HEK293 (cell line): ENCODE results near the gene DCAF6.

Source experiments
- GLIS1 ChIP-seq: fragments of 450-650 bp; formaldehyde crosslinking; IDR thresholded peaks from 2 replicates; pipeline ENCODE4 v1.5.1; 2016; ENCODE audit warnings: missing biosample characterization, missing genetic modification characterization
- MEIS1 ChIP-seq: sonication (generic); formaldehyde crosslinking; IDR thresholded peaks from 2 replicates; pipeline ENCODE4 v1.8.1; 2022; ENCODE audit warnings: missing genetic modification reagents, mild to moderate bottlenecking, borderline replicate concordance
- TRIM28 ChIP-seq: IDR thresholded peaks from 2 replicates; pipeline ENCODE4 v1.6.1; 2011; ENCODE audit warnings: low read length, control low read depth, borderline replicate concordance
- ZNF114 ChIP-seq: fragments of 450-650 bp; formaldehyde crosslinking; IDR thresholded peaks from 2 replicates; pipeline ENCODE4 v1.5.0; 2017; ENCODE audit warnings: missing biosample characterization, missing genetic modification characterization
- ZNF138 ChIP-seq: fragments of 450-650 bp; formaldehyde crosslinking; IDR thresholded peaks from 2 replicates; pipeline ENCODE4 v1.5.1; 2016; ENCODE audit warnings: missing biosample characterization, missing genetic modification characterization, borderline replicate concordance
- ZNF555 ChIP-seq: fragments of 450-650 bp; formaldehyde crosslinking; conservative IDR thresholded peaks from 2 replicates; pipeline ENCODE4 v1.5.1; 2017; ENCODE audit warnings: missing biosample characterization, mild to moderate bottlenecking, missing genetic modification characterization, inconsistent platforms
- ZNF658 ChIP-seq: fragments of 450-650 bp; formaldehyde crosslinking; IDR thresholded peaks from 2 replicates; pipeline ENCODE4; 2016; ENCODE audit warnings: missing biosample characterization, missing genetic modification characterization
- TF ChIP-seq, protein P1 (sequence below): fragments of 450-650 bp; formaldehyde crosslinking; IDR thresholded peaks from 2 replicates; pipeline ENCODE4 v1.5.1; 2016; ENCODE audit warnings: missing biosample characterization, missing genetic modification characterization
- TF ChIP-seq, protein P2 (sequence below): fragments of 450-650 bp; formaldehyde crosslinking; IDR thresholded peaks from 2 replicates; pipeline ENCODE4 v1.5.1; 2016; ENCODE audit warnings: missing biosample characterization, missing genetic modification characterization, borderline replicate concordance

DNA sequence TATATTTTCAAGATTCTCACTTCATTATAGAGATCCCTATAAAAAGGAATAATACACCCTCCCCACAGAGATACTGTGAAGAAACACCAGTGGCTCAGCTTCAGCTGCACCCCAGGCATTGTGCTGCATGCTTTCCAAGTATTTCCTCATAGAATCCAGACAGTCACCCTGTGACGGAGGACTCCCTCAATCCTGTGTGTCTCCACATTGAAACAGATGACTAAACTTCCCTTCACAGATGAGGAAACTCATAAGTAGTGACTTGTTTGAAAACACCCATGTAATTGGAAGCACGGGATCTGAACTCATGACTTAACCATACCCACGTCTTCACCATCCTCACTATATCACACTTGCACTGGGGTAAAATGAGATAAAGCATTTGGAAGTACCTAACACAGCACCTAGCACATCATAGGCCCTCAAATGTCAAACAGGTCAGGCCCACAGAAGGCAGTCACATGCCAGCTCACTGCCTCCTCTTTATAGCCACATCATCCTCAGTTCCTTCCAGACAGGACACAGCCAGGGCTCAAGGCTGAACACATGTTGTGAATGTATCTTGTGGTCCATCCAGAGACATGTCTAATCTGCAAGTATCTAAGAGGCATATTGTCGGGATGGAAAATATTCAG, 145.0 kb downstream of the DCAF6 start:
- no peak for TF ChIP-seq ZNF138
- TF ChIP-seq ZNF555 (tag by site-specific recombination), result no peak
- no peak for TF ChIP-seq ZNF658 (tag by site-specific recombination)
- TF ChIP-seq, protein P1, sequence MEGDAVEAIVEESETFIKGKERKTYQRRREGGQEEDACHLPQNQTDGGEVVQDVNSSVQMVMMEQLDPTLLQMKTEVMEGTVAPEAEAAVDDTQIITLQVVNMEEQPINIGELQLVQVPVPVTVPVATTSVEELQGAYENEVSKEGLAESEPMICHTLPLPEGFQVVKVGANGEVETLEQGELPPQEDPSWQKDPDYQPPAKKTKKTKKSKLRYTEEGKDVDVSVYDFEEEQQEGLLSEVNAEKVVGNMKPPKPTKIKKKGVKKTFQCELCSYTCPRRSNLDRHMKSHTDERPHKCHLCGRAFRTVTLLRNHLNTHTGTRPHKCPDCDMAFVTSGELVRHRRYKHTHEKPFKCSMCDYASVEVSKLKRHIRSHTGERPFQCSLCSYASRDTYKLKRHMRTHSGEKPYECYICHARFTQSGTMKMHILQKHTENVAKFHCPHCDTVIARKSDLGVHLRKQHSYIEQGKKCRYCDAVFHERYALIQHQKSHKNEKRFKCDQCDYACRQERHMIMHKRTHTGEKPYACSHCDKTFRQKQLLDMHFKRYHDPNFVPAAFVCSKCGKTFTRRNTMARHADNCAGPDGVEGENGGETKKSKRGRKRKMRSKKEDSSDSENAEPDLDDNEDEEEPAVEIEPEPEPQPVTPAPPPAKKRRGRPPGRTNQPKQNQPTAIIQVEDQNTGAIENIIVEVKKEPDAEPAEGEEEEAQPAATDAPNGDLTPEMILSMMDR (tag by site-specific recombination), result no peak
- TF ChIP-seq, protein P2, sequence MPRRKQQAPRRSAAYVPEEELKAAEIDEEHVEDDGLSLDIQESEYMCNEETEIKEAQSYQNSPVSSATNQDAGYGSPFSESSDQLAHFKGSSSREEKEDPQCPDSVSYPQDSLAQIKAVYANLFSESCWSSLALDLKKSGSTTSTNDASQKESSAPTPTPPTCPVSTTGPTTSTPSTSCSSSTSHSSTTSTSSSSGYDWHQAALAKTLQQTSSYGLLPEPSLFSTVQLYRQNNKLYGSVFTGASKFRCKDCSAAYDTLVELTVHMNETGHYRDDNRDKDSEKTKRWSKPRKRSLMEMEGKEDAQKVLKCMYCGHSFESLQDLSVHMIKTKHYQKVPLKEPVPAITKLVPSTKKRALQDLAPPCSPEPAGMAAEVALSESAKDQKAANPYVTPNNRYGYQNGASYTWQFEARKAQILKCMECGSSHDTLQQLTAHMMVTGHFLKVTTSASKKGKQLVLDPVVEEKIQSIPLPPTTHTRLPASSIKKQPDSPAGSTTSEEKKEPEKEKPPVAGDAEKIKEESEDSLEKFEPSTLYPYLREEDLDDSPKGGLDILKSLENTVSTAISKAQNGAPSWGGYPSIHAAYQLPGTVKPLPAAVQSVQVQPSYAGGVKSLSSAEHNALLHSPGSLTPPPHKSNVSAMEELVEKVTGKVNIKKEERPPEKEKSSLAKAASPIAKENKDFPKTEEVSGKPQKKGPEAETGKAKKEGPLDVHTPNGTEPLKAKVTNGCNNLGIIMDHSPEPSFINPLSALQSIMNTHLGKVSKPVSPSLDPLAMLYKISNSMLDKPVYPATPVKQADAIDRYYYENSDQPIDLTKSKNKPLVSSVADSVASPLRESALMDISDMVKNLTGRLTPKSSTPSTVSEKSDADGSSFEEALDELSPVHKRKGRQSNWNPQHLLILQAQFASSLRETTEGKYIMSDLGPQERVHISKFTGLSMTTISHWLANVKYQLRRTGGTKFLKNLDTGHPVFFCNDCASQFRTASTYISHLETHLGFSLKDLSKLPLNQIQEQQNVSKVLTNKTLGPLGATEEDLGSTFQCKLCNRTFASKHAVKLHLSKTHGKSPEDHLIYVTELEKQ (tag by site-specific recombination), result no peak
- TF ChIP-seq GLIS1 (tag by site-specific recombination), result no peak
- TF ChIP-seq TRIM28, result no peak
- no peak for TF ChIP-seq ZNF114 (tag by site-specific recombination)
- TF ChIP-seq MEIS1 (CRISPR knock-in tag), result no peak
